Cardiac muscle cell (in vitro differentiated cells and primary cell): ENCODE results near the gene FKBP2. TPM values are rescaled to one million over a fixed set of nuclear protein-coding genes. Genes with fewer than 3 reads are reported as not detected.

ENCODE experiments used
- DNase-seq, 2 donors: peaks; one replicate each; pipeline versions ENCODE4 v3.0.0 to v3.0.0-alpha.2; 2010 to 2017; ENCODE audit warnings: low read depth in 1 of 2, low spot score in 1 of 2
- H3K27ac ChIP-seq: fragments of 200-600 bp; sonication (generic); 2 replicates; pipeline ENCODE4 v1.5.1; 2016
- H3K27me3 ChIP-seq: fragments of 200-600 bp; sonication (generic); 2 replicates; pipeline ENCODE4 v1.6.0; 2016; ENCODE audit warnings: control low read depth
- H3K36me3 ChIP-seq: fragments of 200-600 bp; sonication (generic); 2 replicates; pipeline ENCODE4 v1.5.1; 2016; ENCODE audit warnings: control low read depth
- H3K4me1 ChIP-seq: fragments of 200-600 bp; sonication (generic); 2 replicates; pipeline ENCODE4 v1.8.1; 2017; ENCODE audit warnings: low read depth, mild to moderate bottlenecking, mixed run types
- H3K4me3 ChIP-seq: fragments of 200-600 bp; sonication (generic); 2 replicates; pipeline ENCODE4 v1.5.1; 2016; ENCODE audit warnings: mild to moderate bottlenecking
- H3K9me3 ChIP-seq: fragments of 200-600 bp; sonication (generic); 2 replicates; pipeline ENCODE4 v1.5.1; 2017; ENCODE audit warnings: low read depth, mild to moderate bottlenecking, control low read depth
- CTCF ChIP-seq: IDR thresholded peaks from 2 replicates; pipeline ENCODE4 v1.5.1; 2012; ENCODE audit warnings: low read depth, mild to moderate bottlenecking, low read length
- polyA plus RNA-seq: library from polyadenylated mRNA; unstranded; fragments of >200 nt; fragmentation: Nextera tagmentation; extraction: Ambion mirVana; gene quantifications from 2 replicates; pipeline ENCODE4 v1.2.1, GENCODE V29; 2016
- total RNA-seq: library from RNA; depleted of rRNA; stranded (reverse); fragments of >200 nt; gene quantifications from 2 replicates; pipeline ENCODE4 v1.2.3, GENCODE V29; 2016

Gene FKBP2
- total and polyA plus RNA-seq, 2 experiments from 2014 or later: 102 to 321 TPM

DNA sequence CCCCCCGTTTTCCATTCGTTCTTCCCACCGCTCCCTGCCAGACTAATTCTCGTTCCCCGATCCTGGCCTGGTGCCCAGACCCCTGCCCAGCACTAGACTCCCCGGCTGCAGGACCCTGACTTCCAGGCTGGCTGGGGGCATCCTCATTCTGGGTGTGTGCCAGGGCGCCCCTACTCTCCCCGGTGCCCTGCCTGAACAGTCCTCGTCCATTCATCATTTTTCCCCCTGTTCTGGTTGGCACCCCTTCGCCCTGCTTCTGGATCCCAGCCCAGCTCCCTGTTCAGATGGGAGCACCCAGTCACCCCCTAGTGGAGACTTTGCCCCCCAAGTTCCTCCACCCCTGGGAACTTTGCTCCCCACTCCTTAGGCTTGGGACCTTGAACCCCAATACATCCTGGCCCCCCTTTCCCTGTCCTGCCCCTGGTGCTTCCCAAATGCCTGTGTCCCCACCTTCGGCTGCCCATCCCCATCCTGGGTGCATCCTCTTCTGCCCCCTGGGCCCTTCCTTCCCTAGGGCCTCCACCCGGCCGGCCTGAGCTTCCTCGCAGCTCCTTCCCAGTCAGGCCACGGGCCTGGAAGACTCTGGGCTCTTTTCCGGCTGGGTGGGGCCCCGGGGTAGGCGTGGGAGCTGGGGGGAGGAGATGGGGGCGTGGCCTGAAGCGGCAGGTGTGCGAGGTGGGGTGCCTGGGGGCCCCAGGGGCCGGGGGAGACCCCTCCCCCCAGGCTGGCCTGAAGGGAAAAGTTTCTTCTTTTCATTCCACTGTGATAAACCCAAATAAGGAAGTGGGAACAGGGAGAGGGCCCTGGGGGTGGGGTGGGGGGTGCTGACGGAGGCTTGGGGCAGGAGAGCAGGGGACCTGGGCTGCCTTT lies 11.3 kb downstream of the FKBP2 start:
- DNase-seq: peak in 1 of 2 donors; percentile 43
- H3K4me3 ChIP-seq: peak overlapping the region; percentile 82
- H3K27me3 ChIP-seq: no peaks in the 10 kb centered on the region
- no peaks in the 10 kb centered on the region for H3K36me3 ChIP-seq
- peaks cover 5% of the 10 kb centered on the region for H3K4me1 ChIP-seq
- no peak overlapping the region for H3K27ac ChIP-seq
- TF ChIP-seq CTCF: peak; percentile 48
- no peaks in the 10 kb centered on the region for H3K9me3 ChIP-seq

DNA sequence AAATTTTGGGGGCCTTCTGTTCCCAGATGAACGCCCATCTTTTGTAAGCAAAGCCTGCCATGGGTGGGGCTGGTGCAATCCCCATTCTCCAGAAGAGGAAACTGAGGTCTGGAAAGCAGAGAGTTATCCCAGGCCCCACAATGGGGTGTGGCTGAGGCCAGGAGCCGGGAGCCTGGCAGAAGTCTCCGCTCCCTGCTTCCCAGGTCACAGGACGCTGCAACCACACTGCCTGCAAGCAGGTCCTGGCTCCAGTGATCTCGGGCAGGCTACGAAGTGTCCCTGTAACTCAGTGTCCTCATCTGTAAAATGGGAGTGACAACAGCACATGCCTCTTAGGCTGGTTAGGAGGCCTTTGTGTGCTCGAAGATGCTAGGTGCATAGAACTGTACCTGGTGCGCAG lies 12.1 kb downstream of the FKBP2 start:
- no peaks in the 10 kb centered on the region for H3K4me1 ChIP-seq
- no peak overlapping the region for H3K4me3 ChIP-seq
- TF ChIP-seq CTCF: no peak
- H3K36me3 ChIP-seq: no peaks in the 10 kb centered on the region
- H3K27ac ChIP-seq: no peak overlapping the region
- no peak for DNase-seq
- no peaks in the 10 kb centered on the region for H3K9me3 ChIP-seq
- no peaks in the 10 kb centered on the region for H3K27me3 ChIP-seq

DNA sequence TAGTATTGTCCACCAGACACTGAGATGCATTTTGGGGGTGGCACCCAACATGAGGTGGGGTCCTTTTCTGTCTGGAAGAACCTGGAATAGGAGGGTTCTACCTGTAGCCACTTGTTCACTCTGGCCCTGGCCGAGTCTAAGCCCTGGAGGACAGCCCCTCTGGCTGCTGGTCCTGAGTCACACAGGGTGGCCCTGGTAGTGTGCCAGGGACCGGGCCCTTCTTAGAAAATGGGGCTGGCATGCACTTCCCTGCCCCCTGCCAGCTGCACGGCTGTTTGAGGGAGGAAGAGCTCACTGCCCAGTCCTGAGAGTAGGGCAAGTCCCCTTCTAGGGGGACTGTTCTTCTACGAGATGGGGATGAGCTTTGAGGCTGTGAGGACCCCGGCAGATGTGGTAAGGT lies 12.6 kb downstream of the FKBP2 start:
- Histone ChIP-seq H3K36me3 (no peaks in the 10 kb centered on the region), H3K4me3 (no peak overlapping the region), H3K27ac (no peak overlapping the region), H3K27me3 (no peaks in the 10 kb centered on the region), H3K4me1 (no peaks in the 10 kb centered on the region), H3K9me3 (no peaks in the 10 kb centered on the region)
- DNase-seq: no peak
- no peak for TF ChIP-seq CTCF

GRCh38 chr11:64254326-64254725 lies 13.4 kb downstream of the FKBP2 start:
- no peak overlapping the region for H3K4me3 ChIP-seq
- H3K36me3 ChIP-seq: no peaks in the 10 kb centered on the region
- TF ChIP-seq CTCF: no peak
- no peaks in the 10 kb centered on the region for H3K9me3 ChIP-seq
- no peak for DNase-seq
- no peaks in the 10 kb centered on the region for H3K27me3 ChIP-seq
- no peak overlapping the region for H3K27ac ChIP-seq
- no peaks in the 10 kb centered on the region for H3K4me1 ChIP-seq

DNA sequence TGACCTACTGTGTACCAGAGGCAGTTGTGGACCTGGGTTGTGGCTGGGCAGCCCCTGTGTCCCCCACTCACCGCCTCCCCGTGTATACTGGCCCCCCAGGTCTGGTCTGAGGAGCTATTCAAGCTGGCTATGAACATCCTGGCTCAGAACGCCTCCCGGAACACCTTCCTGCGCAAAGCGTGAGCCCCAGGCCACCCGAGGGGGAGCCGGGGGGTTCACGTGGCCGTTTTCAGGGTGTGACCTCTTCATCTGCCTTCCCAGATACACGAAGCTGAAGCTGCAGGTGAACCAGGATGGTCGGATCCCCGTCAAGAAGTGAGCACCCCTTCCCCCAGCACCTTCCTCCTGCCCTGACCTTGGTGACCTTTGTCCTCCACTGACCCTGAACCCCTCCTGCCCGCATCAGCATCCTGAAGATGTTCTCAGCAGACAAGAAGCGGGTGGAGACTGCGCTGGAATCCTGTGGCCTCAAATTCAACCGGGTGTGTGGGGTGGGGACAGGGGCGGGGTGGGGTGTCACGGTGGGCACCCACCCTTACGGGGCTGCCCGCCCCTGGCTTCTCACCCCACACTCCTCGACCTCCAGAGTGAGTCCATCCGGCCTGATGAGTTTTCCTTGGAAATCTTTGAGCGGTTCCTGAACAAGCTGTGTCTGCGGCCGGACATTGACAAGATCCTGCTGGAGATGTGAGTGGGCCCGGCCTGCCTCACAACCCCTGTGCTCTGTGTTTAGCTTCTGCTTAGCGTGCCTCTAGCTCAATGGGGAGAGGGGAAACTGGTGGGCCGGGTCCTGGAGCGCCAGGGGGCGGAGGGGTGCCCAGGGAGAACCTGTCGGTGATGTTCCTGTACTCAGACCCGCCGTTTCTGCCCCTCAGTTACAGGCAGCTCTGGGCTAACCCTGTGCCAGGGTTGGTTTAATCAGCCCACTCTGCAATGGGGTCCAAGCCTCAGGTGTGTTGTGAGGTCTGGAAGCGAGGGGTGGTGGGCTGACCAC lies 14.5 kb downstream of the FKBP2 start:
- no peaks in the 10 kb centered on the region for H3K36me3 ChIP-seq
- no peaks in the 10 kb centered on the region for H3K4me1 ChIP-seq
- no peak for DNase-seq
- no peak for TF ChIP-seq CTCF
- no peaks in the 10 kb centered on the region for H3K9me3 ChIP-seq
- no peak overlapping the region for H3K27ac ChIP-seq
- no peaks in the 10 kb centered on the region for H3K27me3 ChIP-seq
- H3K4me3 ChIP-seq: no peak overlapping the region
